ENCODE data around the gene CEL.

Gene CEL

DNA sequence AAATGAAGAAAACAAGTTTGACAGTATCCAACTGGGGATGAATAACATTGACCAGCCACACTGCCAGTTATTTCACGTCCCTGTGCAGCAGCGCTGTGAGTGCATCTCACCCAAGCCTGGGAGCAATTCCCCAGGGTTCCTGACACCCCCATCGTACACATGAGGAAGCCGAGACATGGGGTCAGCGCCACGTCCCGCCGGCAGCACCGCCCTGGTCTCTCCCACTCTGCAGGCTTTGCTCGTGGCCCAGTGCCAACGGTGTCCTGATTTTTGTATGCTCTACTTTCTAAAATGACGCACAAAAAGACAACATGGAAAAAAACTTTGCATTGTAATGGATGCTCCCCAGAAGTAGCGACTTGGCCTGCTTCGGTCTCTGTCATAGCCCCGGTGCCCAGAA lies 16.6 kb upstream of the CEL start:
- no peak for TF ChIP-seq CTCF (IDR thresholded peaks at IDR 0.05; ENCODE audit: borderline replicate concordance, control extremely low read depth, extremely low read depth, insufficient read depth, missing control alignments)
- DNase-seq (ENCODE audit: low spot score) = no peak
- in situ Hi-C loops (cut with MboI; ENCODE audit: low sequenced_read_pairs, unreplicated experiment) = no loop called here

DNA sequence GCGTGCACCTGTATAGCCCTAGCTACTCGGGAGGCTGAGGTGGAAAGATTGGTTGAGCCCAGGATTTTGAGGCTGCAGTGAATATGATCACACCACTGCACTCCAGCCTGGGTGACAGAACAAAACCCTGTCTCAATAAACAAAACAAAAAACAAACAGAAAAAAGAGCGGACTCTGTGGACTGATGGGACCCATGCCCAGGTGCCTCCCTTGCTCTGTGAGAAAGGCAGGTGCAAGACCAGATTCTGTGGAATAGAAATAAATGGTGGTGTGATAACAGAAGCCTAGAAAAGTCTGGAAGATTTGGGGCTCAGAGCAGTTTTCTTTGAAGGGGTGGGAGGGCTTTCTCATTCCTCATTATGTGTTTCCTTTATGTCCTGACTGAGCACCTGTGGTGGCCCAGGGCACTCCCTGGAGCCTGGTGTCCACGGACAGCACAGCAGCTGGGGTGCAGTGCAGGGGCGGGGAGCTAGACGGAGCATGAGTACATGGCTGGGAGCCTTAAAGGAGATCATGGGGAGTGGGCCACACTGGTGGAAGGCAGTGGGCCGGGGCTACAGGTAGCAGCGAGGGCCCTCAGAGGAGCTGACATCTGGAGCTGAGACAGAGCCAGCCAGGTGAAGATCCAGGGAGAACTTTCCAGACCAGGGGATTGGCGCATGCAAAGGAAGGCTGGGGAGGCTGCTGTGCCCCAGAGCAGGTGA lies 15.4 kb upstream of the CEL start:
- in situ Hi-C loops (cut with MboI; ENCODE audit: low sequenced_read_pairs, unreplicated experiment) = no loop called here
- TF ChIP-seq CTCF (IDR thresholded peaks at IDR 0.05; ENCODE audit: borderline replicate concordance, control extremely low read depth, extremely low read depth, insufficient read depth, missing control alignments) = no peak
- DNase-seq (ENCODE audit: low spot score) = no peak

GRCh38 chr9:133046900-133047295 lies 14.9 kb upstream of the CEL start:
- no peak for TF ChIP-seq CTCF (IDR thresholded peaks at IDR 0.05; ENCODE audit: borderline replicate concordance, control extremely low read depth, extremely low read depth, insufficient read depth, missing control alignments)
- in situ Hi-C loops (cut with MboI; ENCODE audit: low sequenced_read_pairs, unreplicated experiment) = no loop called here
- no peak for DNase-seq (ENCODE audit: low spot score)

DNA sequence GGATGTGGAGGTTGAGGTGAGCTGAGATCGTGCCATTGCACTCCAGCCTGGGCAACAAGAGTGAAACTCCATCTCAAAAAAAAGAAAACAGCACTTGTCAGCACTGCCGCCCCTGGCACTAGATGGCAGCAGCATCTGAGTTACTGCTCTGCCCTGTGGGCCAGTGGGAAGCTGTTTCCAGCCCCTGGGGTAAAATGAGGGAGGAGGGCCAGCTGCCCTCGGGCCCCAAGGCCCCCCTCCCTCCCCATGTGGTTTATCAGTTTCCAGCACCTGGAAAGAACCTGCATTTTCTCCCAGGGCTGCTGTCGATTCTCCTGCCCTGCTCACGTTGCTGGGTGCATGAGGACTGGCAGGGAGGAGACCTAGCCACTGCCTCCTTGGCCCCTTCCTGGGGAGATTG lies 13.2 kb upstream of the CEL start:
- in situ Hi-C loops (cut with MboI; ENCODE audit: low sequenced_read_pairs, unreplicated experiment) = no loop called here
- TF ChIP-seq CTCF (IDR thresholded peaks at IDR 0.05; ENCODE audit: borderline replicate concordance, control extremely low read depth, extremely low read depth, insufficient read depth, missing control alignments) = peak; percentile 38
- DNase-seq (ENCODE audit: low spot score) = peak; percentile 66

- no peak for TF ChIP-seq CTCF (IDR thresholded peaks at IDR 0.05; ENCODE audit: borderline replicate concordance, control extremely low read depth, extremely low read depth, insufficient read depth, missing control alignments)
- peak; percentile 32 for DNase-seq (ENCODE audit: low spot score)
- in situ Hi-C loops (cut with MboI; ENCODE audit: low sequenced_read_pairs, unreplicated experiment) = no loop called here
These were observed 12.7 kb upstream of the CEL start for GRCh38 chr9:133049043-133049442.

DNA sequence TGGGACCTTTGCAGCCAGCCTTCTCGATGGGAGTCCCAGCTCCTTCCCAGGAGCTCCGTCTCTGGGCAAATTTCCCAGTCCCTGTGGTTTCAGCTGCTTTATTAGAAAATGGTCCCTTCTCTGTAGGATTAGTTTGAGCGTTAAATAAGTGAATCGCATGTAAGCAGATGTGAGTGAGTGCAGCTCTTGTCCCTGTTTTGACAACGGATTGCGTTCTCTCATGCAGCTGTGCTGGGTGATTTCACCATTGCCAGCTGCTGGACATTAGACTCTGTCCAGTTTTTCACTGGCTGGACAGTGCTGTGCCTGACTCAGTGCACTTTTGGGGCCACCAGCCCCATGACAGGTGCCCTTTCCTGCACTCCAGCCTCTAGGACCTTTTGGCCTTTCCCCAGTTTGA lies 11.6 kb upstream of the CEL start:
- DNase-seq (ENCODE audit: low spot score) = no peak
- in situ Hi-C loops (cut with MboI; ENCODE audit: low sequenced_read_pairs, unreplicated experiment) = no loop called here
- no peak for TF ChIP-seq CTCF (IDR thresholded peaks at IDR 0.05; ENCODE audit: borderline replicate concordance, control extremely low read depth, extremely low read depth, insufficient read depth, missing control alignments)
